NCI-H2227 (cell line): ENCODE measurements around the gene RNASEH2B.

Source experiments
- DNase-seq: peaks from one replicate; lab custom pipeline; 2025; ENCODE audit not compliant: unreplicated experiment; lab: John Stamatoyannopoulos, UW

RNASEH2B gene

GRCh38 chr13:50934735-50935435 is 25.3 kb downstream of the RNASEH2B start:
- no peak for DNase-seq

- no peak for DNase-seq
These were observed 27.1 kb downstream of the RNASEH2B start for GRCh38 chr13:50936679-50937078.

GRCh38 chr13:50940509-50940908 is 30.9 kb downstream of the RNASEH2B start:
- DNase-seq: no peak

GRCh38 chr13:50941146-50941545 is 31.6 kb downstream of the RNASEH2B start:
- no peak for DNase-seq

GRCh38 chr13:50942630-50943311 is 33.2 kb downstream of the RNASEH2B start:
- no peak for DNase-seq

- no peak for DNase-seq
These were observed 36.1 kb downstream of the RNASEH2B start for GRCh38 chr13:50945669-50946068.

- no peak for DNase-seq
These were observed 39.0 kb downstream of the RNASEH2B start for GRCh38 chr13:50948601-50949000.

- no peak for DNase-seq
These were observed 41.3 kb downstream of the RNASEH2B start for GRCh38 chr13:50950849-50951248.

- DNase-seq: no peak
These were observed 41.8 kb downstream of the RNASEH2B start for GRCh38 chr13:50951366-50951765.

- DNase-seq: no peak
These were observed 45.6 kb downstream of the RNASEH2B start for GRCh38 chr13:50955241-50955640.

- peak; percentile 17 for DNase-seq
These were observed 46.2 kb downstream of the RNASEH2B start for GRCh38 chr13:50955798-50956197.

GRCh38 chr13:50957620-50958019 is 48.0 kb downstream of the RNASEH2B start:
- DNase-seq: no peak

- DNase-seq: peak; percentile 7
These were observed 60.1 kb downstream of the RNASEH2B start for GRCh38 chr13:50969691-50970090.

- no peak for DNase-seq
These were observed 61.4 kb downstream of the RNASEH2B start for GRCh38 chr13:50970956-50971355.

- DNase-seq: no peak
These were observed 64.7 kb downstream of the RNASEH2B start for GRCh38 chr13:50974268-50974667.

- no peak for DNase-seq
These were observed 69.6 kb downstream of the RNASEH2B start for GRCh38 chr13:50979187-50979586.

- no peak for DNase-seq
These were observed 72.1 kb downstream of the RNASEH2B start for GRCh38 chr13:50981686-50982085.

- peak; percentile 44 for DNase-seq
These were observed 79.9 kb downstream of the RNASEH2B start for GRCh38 chr13:50989476-50989875.

- DNase-seq: no peak
These were observed 80.7 kb downstream of the RNASEH2B start for GRCh38 chr13:50990065-50990817.

- DNase-seq: peak; percentile 68
These were observed 81.4 kb downstream of the RNASEH2B start for GRCh38 chr13:50990818-50991506.
